Measurements from ENCODE around the gene PLBD2. TPM values are rescaled to one million over a fixed set of nuclear protein-coding genes. Genes with fewer than 3 reads are reported as not detected.

Gene PLBD2
- total and polyA plus RNA-seq, 9 of the 15 experiments (the other 6 are each of a cell fraction or from before 2014, with no cell fraction given): 2.4 to 37.4 (median 6.0) TPM

- TF ChIP-seq REST (IDR thresholded peaks at IDR 0.05; ENCODE audit: borderline replicate concordance) (peak; percentile 22; the same call in 1 of the 2 replicates), REST (CRISPR knock-in tag; IDR thresholded peaks at IDR 0.05; ENCODE audit: low read depth) (no peak), LCOR (CRISPR knock-in tag; IDR thresholded peaks at IDR 0.05) (no peak), SOX6 (IDR thresholded peaks at IDR 0.05) (peak; percentile 41; the same call in 1 of the 2 replicates), SRSF3 (IDR thresholded peaks at IDR 0.05; ENCODE audit: insufficient read depth, low read length) (no peak), HDAC6 (IDR thresholded peaks at IDR 0.05; ENCODE audit: low read depth, low read length) (no peak), TSHZ1 (CRISPR knock-in tag; IDR thresholded peaks at IDR 0.05) (no peak), PKNOX1 (IDR thresholded peaks at IDR 0.05) (peak; percentile 61; the same call in 1 of the 2 replicates), MNT (conservative IDR thresholded peaks at IDR 0.05) (0 out of 4 replicates have a peak, but pooled peaks of 1 of the 2 experiments have one; percentile 24), CSDE1 (IDR thresholded peaks at IDR 0.05) (no peak), SMAD3 (CRISPR knock-in tag; conservative IDR thresholded peaks at IDR 0.05) (no peak), IRF2 (CRISPR knock-in tag; IDR thresholded peaks at IDR 0.05) (no peak)
Measured at GRCh38 chr12:113416091-113416754, 57.8 kb downstream of the PLBD2 start (continued).

Data from K562 (cell line).